ENCODE data around the gene VEGFA.

VEGFA gene

DNA sequence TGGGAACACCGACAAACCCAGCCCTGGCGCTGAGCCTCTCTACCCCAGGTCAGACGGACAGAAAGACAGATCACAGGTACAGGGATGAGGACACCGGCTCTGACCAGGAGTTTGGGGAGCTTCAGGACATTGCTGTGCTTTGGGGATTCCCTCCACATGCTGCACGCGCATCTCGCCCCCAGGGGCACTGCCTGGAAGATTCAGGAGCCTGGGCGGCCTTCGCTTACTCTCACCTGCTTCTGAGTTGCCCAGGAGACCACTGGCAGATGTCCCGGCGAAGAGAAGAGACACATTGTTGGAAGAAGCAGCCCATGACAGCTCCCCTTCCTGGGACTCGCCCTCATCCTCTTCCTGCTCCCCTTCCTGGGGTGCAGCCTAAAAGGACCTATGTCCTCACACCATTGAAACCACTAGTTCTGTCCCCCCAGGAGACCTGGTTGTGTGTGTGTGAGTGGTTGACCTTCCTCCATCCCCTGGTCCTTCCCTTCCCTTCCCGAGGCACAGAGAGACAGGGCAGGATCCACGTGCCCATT lies 15.3 kb downstream of the VEGFA start:
- no peak for DNase-seq (ENCODE audit: low read depth)

DNA sequence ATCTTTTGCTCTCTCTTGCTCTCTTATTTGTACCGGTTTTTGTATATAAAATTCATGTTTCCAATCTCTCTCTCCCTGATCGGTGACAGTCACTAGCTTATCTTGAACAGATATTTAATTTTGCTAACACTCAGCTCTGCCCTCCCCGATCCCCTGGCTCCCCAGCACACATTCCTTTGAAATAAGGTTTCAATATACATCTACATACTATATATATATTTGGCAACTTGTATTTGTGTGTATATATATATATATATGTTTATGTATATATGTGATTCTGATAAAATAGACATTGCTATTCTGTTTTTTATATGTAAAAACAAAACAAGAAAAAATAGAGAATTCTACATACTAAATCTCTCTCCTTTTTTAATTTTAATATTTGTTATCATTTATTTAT lies 15.9 kb downstream of the VEGFA start:
- DNase-seq (ENCODE audit: low read depth) = no peak

DNA sequence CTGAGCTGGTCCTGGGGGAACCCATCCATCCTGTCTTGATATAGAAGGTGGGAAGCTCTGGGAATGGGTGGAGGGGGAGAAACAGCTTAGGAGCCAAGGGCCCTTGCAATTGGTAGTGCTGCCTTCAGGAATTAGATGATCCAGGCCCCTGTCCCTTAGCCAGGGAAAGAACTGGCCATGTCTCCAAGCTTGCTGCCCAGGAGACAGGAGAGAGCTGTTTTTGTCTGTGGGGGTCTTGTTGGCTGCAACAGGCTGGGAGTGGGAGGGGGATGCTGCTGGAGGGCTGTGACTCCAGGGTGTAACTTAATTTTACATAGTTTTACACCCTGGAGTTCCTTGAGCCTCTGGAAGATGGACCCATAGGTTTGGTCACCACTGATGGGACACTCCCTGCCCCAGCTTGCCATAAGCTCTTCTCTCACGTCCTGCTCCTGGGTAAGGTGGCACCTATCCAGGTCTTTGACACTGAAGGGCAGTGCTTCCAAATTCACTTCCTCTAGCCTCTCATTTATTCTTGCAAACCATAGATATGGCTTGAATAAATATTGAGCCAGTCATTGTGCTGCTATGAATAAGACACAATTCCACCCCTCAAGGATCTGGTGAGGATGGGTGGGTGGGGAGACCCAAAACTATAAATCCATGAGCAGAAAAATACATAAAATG lies 16.8 kb downstream of the VEGFA start:
- DNase-seq (ENCODE audit: low read depth) = no peak

DNA sequence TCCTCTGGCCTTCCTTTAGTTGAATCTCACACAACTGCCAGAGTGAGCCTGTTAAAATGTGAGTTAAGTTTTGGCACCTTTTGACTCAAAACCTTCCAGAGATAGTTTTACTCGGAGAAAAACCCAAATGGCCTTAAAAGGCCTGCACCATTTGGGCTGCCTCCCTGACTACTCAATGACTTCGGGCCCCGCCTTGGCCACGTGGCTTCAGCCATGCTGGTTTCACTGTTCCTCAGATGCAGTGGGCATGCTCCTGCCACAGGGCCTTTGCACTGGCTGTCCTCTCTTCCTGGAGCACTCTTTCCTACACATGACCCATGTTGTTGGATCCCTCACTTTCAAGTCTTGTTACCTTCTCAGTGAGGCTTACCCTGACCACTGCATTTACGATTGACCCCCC lies 18.3 kb downstream of the VEGFA start:
- DNase-seq (ENCODE audit: low read depth) = no peak

DNA sequence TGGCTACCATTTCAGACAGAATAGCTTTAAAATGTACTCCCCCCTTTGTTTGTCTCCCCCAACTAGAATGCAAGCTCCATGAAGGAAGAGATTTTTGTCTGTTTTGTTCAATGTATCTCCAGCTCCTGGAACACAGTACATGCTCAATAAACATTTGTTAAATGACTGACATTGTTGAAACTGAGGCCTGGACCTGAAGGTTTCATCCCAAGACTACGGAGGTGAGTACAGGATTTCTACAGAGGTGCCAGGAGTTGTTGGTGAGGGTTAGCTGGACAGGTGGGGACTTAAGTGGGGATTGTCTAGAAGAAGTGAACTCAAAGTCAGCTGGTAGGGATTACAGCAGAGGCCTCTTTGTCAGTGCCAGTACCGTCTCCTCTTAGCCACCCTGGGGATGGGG lies 19.4 kb downstream of the VEGFA start:
- no peak for DNase-seq (ENCODE audit: low read depth)

DNA sequence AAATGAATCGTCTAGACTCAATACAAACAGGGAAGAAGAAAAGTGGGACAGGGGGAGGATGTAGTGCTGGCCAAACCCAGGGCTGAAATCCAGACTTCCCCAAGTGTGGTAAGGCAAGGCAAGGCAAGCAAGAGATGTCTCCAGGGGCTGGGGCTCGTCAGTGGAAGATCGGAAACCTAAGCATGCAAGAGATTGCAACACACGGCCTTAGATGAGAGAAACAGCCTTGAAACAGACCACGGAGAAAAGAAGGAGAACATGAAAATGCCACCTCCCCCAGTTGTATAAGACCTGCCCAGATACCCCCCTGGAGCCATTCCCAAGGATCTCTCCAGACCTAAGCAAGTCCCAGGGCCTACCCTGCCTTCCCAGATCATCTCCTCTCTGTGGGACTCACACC lies 20.0 kb downstream of the VEGFA start:
- DNase-seq (ENCODE audit: low read depth) = no peak

DNA sequence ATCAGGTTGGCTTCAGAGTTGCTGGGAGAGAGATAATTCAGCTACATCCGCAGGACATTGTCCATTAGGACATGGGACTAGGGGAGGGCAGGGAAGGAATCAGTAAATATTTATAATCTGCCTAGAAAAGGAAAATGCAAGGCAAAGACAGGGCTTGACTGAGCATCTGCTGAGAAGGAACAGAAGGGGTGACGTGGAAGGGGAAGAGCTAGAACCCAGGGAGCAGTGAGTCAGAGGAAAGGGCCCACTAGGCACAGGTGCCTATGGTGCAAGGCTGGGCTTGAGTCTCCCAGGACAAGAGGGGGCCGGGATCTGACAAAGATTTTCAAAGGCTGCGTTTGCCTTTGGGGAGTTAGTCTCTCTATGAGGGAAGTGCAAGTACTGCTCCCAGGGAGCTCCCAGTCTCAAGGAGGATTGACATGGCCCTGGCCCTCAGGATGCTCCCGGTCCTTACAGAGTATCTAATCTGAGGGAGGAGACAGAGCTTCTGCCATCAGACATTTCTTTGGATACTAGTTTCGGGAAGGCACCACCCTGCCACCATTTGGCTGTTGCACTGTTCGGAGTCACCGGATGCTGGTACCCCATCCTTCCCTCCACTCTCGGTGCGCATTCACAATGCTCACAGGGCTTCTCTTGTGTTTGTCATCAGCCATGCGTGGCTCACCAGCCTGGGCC lies 21.9 kb downstream of the VEGFA start:
- DNase-seq (ENCODE audit: low read depth) = no peak

DNA sequence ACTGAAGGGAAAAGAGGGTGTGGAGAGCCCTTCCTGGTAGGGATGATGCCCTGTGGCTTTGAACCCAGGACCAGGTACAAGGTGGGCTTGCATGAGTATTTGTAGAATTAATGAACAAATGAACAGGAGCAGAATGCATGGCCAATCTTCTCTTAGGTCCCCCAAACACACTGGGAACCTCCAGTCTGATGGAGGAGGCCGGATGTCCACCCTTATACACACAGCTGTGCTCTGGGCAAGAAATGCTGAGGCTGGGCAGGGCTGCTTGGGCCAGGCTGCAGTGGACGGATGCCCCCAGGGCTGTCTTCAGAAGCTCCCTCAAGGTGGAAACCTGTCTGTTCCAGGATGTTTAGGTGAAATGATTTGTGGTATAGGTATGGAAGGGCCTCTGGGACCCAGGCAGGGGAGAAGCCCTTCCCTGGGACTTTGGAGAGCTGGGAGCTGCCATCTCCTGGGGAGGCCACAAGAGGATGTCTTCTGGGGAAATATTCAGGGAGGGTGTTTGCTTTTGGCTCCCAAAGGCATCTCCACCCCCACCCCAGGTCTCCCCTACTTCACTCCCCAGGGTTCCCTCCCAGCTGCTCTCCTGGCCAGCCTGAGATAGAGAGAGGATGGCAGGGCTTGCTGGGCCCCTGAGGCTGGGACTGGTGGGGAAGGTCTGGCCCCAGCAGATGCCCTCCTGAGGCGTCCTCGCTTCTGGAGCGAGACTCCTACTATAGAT lies 23.3 kb downstream of the VEGFA start:
- DNase-seq (ENCODE audit: low read depth) = no peak

DNA sequence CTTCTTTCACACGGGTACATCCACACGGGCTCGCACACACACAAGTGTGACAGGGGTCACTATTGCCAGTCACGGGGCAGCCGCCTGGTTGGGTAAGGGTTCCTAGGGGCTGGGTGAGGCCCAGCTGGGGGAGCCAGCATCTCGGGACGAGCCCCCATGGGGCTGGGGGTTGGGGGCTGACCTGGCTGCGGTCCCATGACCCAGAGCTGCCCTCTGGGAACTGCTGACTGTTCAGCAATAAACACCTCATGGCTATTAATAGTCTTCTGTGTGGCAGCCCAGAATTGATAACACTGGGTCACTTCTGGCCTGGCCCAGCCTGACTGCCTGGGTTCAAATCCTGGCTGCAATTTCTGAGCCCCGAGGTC lies 23.8 kb downstream of the VEGFA start:
- DNase-seq (ENCODE audit: low read depth) = no peak

DNA sequence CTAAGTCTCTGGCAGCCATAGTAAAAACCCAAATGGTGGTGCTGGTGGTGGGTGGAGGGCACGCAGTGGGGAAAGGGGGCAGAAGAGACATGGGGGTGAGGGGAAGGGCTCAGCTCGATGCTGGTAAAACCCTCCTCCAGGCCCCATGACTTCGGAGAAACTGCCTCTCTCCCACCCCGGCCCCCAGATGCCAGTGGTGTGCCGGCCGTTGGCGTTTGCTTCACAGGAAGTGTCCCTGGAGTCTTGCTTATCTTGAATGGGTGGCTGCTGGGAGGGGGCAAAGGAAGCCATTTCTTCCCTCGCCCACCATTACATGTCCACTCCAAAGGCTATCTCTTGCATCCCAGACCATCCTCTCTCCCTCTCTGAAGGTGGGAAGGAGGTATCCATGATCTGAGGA lies 25.4 kb downstream of the VEGFA start:
- no peak for DNase-seq (ENCODE audit: low read depth)

DNA sequence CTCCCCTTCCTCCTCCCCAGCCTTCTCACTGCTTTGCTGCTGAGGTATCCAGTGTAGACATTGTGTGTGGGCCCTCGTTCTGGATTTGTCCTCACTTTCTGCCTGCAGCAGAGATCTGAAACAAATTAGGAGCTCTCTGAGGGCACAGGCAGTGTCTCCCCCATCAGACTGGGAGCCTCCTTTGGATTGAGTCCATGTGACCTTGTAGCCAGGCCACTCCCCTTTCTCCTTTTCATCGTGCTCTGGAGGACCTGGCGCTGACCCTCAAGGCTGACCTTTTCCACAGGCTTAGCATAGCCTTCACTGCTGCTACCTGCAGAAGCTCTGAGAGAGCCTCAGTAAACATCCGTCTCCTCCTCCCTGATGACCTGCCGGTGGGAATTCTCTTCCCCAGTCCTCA lies 26.2 kb downstream of the VEGFA start:
- no peak for DNase-seq (ENCODE audit: low read depth)

DNA sequence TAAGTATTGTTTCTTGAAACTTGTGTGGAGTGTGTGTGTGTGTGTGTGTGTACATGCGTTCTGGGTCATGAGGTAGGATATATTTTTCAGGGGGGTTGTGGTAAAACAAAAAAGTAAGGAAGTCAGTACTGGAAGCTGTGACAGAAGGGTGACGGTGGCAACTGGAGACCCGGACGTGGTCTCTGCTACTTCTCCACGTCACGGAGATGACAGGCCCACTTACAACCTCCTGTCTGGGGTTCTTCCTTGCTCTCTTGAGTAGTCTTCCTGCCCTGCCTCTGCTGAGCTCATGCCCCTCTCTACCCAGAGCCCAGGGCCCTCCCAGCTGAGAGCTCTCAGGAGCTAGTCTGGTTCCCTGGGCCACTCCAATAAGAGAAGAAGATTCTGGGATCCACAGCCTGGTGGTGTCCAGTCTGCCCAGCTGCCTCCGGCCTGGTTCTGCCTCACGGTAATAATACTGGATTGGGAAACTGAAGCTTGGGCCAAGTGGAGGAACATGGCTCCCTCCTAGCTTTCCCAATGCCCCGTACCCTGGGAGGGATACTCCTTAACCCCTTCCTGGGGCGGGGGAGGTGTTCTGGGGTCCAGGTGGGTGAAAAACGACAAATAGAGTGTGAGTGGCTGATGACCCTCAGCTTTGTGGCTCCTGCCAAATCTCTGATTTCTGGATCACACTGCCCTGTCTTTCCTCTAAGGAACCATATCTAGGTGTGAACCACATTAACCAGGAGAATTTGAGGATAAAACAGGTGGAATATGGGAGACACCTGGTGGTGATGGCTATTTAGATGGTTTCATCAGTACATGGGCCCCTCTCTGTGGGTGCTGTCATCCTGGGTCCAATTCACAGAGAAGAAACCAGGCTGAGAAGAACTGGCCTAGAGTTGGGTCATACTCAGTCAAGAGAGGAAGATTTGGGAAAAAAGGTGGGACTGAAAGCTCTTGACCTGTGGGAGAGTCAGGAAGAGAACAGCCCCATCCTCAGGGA lies 27.2 kb downstream of the VEGFA start:
- DNase-seq (ENCODE audit: low read depth) = no peak

DNA sequence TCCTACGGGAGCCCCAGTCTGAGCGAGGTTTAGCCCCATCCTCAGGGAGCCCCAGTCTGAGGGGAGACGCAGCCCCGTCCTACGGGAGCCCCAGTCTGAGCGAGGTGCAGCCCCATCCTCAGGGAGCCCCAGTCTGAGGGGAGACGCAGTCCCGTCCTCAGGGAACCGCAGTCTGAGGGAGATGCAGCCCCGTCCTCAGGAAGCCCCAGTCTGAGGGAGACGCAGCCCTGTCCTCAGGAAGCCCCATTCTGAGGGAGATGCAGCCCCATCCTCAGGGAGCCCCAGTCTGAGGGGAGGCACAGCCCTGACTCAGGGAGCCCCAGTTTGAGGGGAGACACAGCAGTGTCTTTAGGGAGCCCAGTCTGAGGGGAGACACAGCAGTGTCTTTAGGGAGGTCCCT lies 27.9 kb downstream of the VEGFA start:
- DNase-seq (ENCODE audit: low read depth) = no peak

DNA sequence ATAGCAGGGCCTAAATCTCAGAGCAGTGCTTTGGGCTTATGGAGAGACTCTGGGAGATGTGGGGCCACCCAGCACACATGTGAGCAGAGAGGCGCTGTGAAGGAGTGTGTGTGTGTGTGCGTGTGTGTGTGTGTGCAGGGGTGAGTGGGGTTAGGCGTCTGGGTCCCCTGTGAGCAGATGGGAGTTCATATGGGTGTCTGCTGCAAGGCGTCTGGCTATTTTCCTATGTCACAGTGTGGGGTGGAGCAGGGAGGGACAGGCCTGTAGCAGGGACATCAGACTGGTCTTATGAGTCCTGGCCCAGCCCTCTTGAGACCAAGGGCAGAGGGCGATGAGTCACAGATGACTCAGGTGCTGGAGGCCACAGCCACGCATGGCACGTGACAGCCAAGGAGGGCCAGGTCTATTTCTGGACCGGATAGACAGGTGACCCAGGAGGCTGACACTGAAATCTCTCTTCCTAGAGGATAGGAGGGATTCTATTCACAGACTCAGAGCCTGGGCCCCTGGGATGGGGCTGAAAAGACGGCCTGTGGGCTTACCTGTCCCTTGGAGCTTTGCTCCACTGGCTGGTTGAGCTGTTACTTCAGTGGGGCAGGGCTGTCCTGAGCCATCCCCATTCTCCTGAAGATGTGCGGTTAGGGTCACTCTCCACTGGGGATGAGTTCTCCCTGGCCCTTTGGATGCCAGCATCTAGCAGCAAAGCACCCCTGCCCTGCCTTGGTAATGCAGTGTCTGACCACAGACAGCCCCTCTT lies 28.9 kb downstream of the VEGFA start:
- no peak for DNase-seq (ENCODE audit: low read depth)

DNA sequence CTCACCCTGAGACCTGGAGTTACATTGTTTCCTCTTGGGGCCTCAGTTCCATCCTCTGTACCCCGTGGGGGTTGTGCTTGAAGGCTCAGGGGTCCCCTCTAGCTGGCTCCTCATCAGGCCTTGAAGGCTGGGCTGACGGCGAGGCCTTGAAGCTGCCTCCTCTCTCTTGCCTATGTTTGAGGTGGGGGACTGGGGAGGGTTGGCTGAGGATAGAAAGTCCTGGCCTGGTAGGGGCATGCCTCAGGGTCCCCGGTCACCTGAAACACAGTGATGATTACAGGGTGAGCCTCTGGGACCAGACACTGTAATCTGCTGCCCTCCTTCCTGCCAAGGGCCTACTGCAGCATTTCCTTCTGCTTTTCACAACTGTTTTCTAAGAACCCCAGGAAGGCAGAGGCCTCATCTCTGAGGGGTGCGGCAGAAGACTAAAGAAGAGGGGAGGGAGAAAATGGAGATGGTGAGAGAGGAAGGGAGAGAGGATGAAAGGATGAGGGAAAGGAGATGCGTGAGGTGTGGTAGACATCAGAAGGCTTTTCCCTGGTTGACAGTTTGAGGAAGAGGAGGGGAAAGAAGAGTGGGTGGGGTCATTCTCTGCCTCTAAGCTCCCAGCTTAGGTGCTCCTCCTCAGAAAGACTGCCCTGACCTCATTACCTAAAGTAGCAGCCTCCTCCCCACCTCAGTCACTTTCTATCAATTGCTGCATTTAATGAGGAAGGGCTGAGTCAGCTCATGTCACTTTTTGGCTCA lies 29.7 kb downstream of the VEGFA start:
- DNase-seq (ENCODE audit: low read depth) = no peak

DNA sequence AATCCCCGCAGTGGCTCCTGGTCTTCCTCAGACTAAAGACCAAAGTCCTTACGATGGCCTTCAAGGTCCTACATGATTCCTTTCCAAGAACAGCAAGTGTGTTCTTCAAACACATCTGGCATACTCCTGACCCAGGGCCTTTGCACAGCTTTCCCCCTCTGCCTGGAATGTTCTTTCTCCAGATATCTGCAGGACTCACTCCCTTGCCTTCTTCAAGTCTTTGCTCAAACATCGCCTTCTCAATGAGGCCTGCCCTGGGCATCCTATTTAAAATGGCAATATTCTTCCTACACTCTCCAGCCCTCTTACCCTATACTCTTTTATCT lies 30.2 kb downstream of the VEGFA start:
- DNase-seq (ENCODE audit: low read depth) = no peak

DNA sequence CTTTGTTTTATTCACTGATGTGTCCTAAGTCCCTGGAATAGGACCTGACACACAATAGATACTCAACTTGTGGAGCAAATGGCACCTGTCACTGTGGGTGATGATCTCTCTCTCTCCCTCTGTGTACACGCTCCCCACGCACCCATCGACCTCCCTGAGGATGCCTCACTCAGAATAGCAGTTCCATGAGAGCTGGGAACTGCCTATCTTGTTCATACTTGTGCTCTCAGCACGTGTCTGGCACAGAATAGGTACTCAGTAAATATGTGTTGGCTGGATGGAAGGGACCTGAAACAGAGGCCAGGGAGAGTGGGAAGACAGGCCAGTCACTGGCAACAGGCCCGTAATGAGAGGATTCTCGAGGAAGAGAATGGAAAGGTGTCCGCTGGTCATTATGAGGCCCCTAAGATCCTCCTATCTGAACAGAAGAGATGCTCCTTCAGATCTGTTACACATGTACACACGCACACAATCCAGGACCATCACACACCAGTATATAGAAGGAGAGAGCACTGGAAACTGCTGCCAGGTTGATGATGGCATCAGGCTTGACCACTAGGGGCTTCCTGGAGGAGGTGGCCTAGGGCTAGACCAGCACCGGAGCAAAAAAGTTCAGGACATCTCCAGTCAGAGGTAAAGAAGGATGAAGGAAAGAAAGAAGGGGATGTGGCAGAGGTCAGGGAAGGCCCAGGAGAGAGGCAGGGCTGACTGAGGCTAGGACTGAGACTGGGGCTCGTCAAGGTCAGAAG lies 30.9 kb downstream of the VEGFA start:
- no peak for DNase-seq (ENCODE audit: low read depth)

DNA sequence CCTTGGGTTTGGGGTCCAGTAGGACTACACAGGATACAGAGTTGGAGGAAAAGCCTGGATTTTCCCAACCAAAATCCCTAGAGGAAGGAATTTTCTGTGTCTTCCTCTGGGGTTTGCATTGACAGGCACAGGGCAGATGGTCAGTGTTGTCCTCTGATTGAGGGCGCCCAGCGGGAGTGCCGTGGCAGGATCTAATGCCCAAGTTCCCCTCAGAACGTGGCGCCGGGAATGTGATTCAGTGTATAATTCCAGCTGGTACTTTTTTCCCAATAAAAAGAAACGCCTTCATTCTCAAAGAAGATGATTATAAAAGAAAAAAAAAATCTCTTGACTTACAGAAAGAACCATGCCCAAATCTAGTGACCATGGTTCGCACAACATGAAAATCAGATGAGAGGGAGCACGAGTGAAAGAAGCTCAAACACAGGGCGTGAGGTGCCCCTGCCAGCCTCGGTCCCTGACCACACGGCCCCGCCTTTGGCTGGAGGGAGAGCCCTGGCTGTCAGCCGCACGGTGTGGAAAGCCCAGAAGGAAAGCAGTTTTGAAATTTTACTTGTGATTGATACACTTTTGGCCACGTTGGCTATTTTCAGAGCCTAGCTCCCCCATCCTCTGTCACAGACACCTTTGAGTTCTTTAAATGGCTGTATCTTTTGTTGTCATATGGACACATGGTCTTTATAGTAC lies 31.6 kb downstream of the VEGFA start:
- no peak for DNase-seq (ENCODE audit: low read depth)

DNA sequence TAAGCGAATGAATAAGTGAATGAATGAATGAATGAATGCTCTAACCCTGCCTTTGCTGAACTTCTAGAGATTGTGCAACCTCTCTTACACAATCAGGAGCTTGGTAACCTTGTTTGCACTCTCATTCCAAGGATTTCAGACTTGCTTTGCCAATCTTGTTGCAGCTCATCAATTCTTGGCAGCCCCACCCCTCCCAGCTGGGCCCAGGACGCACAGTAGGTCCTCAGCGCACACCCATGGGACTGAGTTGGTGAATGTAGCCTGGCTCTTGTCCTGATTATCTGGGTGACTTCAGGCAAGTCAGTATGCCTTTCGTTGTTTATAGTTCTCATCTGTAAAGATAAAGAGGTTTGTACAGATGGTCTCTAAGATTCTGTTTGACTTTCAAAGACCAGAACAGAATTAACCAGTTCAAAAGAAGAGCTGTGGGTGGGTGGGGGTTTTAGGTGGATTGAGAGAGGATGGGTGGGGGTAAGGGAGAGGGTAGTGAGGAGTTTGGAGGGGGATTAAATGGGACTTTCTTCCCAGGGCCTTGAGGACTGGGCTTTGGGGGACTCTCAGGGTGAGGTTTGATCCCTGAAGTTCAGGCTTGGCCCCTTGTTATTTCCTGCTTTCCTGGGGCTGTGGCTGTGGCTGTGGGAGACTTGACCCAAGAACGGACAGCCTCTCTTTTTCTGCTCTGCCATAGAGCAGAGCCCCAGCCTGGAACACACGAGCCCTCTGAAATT lies 33.2 kb downstream of the VEGFA start:
- no peak for DNase-seq (ENCODE audit: low read depth)
